Endothelial cell (in vitro differentiated cells): Measurements from ENCODE around the gene MGME1. TPM values are rescaled to one million over a fixed set of nuclear protein-coding genes. Genes with fewer than 3 reads are reported as not detected.
A peak's percentile ranks its signal among the peaks of the same experiment; 100 is the strongest.

Source experiments
- DNase-seq: peaks from one replicate; pipeline ENCODE4 v3.0.0; 2021; ENCODE audit warnings: low spot score
- H3K27ac Mint-ChIP-seq: one replicate; pipeline ENCODE4 v1.8.0; 2021; ENCODE audit warnings: mixed read lengths, inconsistent platforms; ENCODE audit not compliant: unreplicated experiment
- H3K27me3 Mint-ChIP-seq: one replicate; pipeline ENCODE4 v1.8.0; 2021; ENCODE audit warnings: mild to moderate bottlenecking, moderate library complexity, mixed read lengths, inconsistent platforms; ENCODE audit not compliant: unreplicated experiment
- H3K36me3 Mint-ChIP-seq: one replicate; pipeline ENCODE4 v1.8.0; 2021; ENCODE audit warnings: mild to moderate bottlenecking, low read depth, mixed read lengths, inconsistent platforms; ENCODE audit not compliant: unreplicated experiment
- H3K4me1 Mint-ChIP-seq: one replicate; pipeline ENCODE4 v1.8.0; 2021; ENCODE audit warnings: mild to moderate bottlenecking, mixed read lengths, inconsistent platforms; ENCODE audit not compliant: unreplicated experiment
- H3K4me3 Mint-ChIP-seq: one replicate; pipeline ENCODE4 v1.8.0; 2021; ENCODE audit warnings: mild to moderate bottlenecking, mixed read lengths, inconsistent platforms; ENCODE audit not compliant: unreplicated experiment
- H3K9me3 Mint-ChIP-seq: one replicate; pipeline ENCODE4 v1.8.0; 2021; ENCODE audit warnings: mixed read lengths, inconsistent platforms; ENCODE audit not compliant: unreplicated experiment
- CTCF ChIP-seq: fragments of 200-600 bp; sonication (generic); IDR thresholded peaks from one replicate; pipeline ENCODE4 v1.5.0; 2021; ENCODE audit warnings: antibody characterized with exemption; ENCODE audit not compliant: unreplicated experiment
- total RNA-seq: library from RNA; stranded (reverse); fragmentation: NEBNext Ultra II Directional; extraction: Animal tissue kit (Norgen Biotek cat#: 25700); gene quantifications from one replicate; pipeline ENCODE4 v1.2.1, GENCODE V29; 2021; ENCODE audit not compliant: unreplicated experiment

The MGME1 gene
- total RNA-seq, 1 donor from 2014 or later = 17.5 TPM

GRCh38 chr20:17992224-17992637 is 23.4 kb downstream of the MGME1 start:
- H3K4me3 Mint-ChIP-seq = no peak overlapping the region
- no peaks in the 10 kb centered on the region for H3K27me3 Mint-ChIP-seq
- DNase-seq = no peak
- TF ChIP-seq CTCF = no peak
- H3K27ac Mint-ChIP-seq = peak overlapping the region; percentile 72
- peaks cover 9% of the 10 kb centered on the region for H3K4me1 Mint-ChIP-seq
- no peaks in the 10 kb centered on the region for H3K9me3 Mint-ChIP-seq
- H3K36me3 Mint-ChIP-seq = no peaks in the 10 kb centered on the region

GRCh38 chr20:17992847-17993513 is 24.2 kb downstream of the MGME1 start:
- no peaks in the 10 kb centered on the region for H3K36me3 Mint-ChIP-seq
- H3K4me3 Mint-ChIP-seq = no peak overlapping the region
- H3K27me3 Mint-ChIP-seq = no peaks in the 10 kb centered on the region
- H3K27ac Mint-ChIP-seq = peak overlapping the region; percentile 72
- no peak for DNase-seq
- TF ChIP-seq CTCF = no peak
- peaks cover 14% of the 10 kb centered on the region for H3K4me1 Mint-ChIP-seq
- no peaks in the 10 kb centered on the region for H3K9me3 Mint-ChIP-seq

GRCh38 chr20:17993546-17993945 is 24.7 kb downstream of the MGME1 start:
- Mint-ChIP-seq H3K36me3 (no peaks in the 10 kb centered on the region), H3K4me3 (no peak overlapping the region), H3K27ac (peak overlapping the region; percentile 24), H3K27me3 (no peaks in the 10 kb centered on the region), H3K9me3 (no peaks in the 10 kb centered on the region), H3K4me1 (peaks cover 18% of the 10 kb centered on the region)
- DNase-seq = no peak
- no peak for TF ChIP-seq CTCF

- Mint-ChIP-seq H3K36me3 (no peaks in the 10 kb centered on the region), H3K27ac (peak overlapping the region; percentile 31), H3K4me3 (no peak overlapping the region), H3K4me1 (peaks cover 25% of the 10 kb centered on the region), H3K27me3 (no peaks in the 10 kb centered on the region), H3K9me3 (no peaks in the 10 kb centered on the region)
- TF ChIP-seq CTCF = peak; percentile 87
- DNase-seq = peak; percentile 45
Observed at GRCh38 chr20:17995967-17996819, 27.4 kb downstream of the MGME1 start.

- H3K27ac Mint-ChIP-seq = no peak overlapping the region
- H3K9me3 Mint-ChIP-seq = no peaks in the 10 kb centered on the region
- H3K4me1 Mint-ChIP-seq = peaks cover 21% of the 10 kb centered on the region
- no peak for DNase-seq
- H3K27me3 Mint-ChIP-seq = no peaks in the 10 kb centered on the region
- no peaks in the 10 kb centered on the region for H3K36me3 Mint-ChIP-seq
- no peak overlapping the region for H3K4me3 Mint-ChIP-seq
- no peak for TF ChIP-seq CTCF
Observed at GRCh38 chr20:17998446-17998845, 29.6 kb downstream of the MGME1 start.
